HG03060 (cell line): ENCODE results near the gene MYRIP.
"Not testable (repeated sequence)": the region's sequence is repeated elsewhere in the genome, so short reads cannot be mapped to it uniquely, and the experiment has no call there.

Experiments used
- ATAC-seq: cut with Tn5 transposase; IDR thresholded peaks from one replicate; pipeline ENCODE4 v1.9.1; 2021; ENCODE audit warnings: low read depth, moderate number of reproducible peaks; ENCODE audit not compliant: unreplicated experiment

Gene MYRIP

DNA sequence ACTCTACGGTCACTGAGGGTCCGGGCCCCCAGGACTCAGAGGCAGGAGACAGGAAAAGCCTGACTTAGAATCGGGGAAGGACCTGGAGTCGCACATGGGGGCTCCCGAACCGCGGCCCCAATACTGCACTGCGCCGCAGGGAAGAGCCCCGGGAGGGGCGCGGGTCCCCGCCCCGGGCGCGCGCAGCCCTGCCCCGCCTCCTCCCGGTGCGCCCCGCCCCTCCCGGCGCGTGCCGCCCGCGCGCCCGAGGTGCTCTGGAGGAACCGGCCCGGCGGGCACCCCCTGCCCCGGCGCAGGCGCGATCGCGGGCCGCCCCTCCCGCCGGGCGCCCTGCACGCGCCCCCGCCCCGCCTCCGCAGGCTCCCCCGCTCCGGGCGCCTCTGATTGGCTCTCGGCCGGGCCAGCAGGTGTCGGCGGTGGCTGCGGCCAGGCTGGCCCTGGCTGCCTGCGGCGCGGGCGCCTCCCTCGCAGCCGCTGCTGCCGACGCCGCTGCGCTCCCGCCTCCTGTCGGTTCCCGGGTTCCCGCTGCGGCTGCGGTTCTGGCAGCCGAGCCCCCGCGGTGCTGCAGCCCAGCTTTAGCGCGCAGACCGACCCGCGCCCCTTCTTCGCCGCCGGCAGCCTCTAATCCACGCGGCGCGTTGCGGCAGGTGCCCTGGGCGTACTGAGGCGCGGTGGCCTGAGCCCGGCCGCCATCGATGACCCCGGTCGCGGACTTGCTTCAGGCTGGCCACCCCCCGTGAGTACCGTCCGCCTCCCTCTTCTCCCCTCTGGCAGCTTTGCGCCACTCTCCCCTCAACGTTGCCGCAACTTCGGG lies at the start of gene MYRIP:
TSS of gene MYRIP (plus strand) at position 429 of the 814 bp plus-strand sequence. CDS start 91,208 bp downstream, outside the sequence.
- ATAC-seq = no peak

DNA sequence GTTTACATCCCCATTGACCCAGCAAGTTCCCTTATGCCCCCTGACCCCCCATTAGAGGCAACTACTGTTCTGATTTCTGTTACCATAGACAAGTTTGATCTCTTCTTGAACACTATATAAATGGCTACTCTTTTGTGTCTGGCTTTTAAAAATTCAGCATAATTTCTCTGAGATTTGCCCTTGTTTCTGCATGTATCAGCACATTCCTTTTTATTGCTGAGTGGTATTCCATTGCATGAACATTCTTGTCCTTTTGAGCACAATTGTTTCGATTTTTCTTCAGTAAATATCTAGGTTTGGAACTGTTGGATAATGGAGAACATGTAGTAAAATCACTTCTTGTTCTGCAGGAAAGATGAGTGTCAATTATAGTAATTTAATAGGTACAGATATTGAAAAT lies 49.1 kb upstream of the MYRIP start:
- ATAC-seq = no peak

DNA sequence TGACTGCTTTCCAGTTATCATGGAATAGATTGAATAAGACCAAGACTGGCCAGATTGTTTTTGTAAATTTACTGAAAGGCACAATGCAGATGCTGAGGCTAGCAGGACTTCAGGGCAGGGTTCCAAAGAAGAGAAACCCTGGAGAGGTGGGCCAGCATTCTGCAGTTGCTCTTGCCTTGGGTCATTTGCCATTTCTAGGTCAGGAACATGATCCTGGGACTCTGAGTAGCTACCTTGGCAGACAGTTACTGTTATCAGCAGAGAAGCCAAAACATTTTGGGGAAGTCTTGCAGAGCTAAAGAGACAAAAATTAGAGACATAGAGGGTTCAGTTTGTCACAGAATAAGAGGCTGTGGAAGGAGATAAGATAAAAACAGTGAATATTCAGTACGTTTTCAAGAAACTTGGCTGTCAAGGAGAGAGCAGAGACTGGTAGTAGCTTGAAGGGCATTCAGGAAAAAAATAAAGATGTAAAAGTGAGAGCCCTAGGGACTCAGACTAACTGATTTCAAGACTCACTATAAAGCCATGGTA lies 46.8 kb upstream of the MYRIP start:
- ATAC-seq = no peak

DNA sequence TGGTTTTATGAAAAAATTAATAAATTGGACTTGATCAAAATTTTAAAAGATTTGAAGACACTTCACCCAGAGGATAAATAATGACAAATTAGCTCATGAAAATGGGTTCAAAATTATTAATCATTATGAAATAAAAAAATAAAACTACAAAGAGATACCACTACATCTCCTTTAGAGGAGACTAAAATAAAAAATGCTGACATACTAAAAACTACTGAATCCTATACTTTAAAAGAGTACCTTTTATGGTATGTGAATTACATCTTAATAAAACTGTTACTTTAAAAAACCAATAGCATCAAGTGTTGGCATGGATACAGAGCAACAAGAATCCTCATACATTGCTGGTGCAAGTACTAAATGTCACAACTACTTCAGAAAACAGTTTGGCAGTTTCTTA lies 46.0 kb upstream of the MYRIP start:
- no peak for ATAC-seq

DNA sequence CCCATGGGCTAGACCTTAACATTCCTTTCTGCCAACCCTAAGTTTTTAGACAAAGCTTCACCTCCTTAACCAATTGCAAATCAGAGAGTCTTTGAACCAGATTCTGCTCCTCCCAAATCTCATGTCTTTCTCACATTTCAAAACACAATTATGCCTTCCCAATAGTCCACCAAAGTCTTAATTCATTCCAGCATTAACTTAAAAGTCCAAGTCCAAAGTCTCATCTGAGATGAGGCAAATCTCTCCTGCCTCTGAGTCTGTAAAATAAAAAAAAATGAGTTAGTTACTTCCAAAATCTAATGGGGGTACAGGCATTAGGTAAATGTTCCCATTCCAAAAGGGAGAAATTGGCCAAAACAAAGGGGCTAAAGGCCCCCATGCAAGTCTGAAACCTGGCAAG lies 43.8 kb upstream of the MYRIP start:
- no peak for ATAC-seq

DNA sequence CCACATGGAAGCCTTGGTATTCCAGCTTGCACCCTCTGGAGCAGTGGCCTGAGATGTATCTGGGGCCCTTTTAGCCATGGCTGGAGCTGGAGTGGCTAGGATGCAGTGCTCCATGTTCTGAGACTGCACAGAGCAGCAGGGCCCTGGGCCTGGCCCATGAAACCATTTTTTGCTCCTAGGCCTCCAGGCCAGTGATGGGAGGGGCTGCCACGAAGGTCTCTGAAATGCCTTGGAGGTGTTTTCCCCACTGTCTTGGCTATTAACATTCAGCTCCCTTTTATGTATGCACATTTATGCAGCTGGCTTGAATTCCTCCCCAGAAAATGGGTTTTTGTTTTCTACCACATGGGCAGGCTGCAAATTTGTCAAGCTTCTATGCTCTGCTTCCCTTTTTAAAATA lies 43.0 kb upstream of the MYRIP start:
- no peak for ATAC-seq

DNA sequence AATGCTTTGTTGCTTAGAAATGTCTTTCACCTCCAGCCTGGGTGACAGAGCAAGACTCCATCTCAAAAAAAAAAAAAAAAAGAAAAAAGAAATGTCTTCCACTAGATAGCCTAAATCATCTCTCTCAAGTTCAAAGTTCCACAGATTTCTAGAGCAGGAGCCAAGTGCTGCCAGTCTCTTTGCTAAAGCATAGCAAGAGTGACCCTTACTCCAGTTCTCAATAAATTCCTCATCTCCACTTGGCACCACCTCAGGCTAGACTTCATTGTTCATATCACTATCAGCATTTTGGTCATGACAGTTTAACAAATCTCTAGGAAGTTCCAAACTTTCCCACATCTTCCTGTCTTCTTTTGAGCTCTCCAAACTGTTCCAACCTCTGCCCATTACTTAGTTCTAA lies 42.5 kb upstream of the MYRIP start:
- not testable (repeated sequence) for ATAC-seq

DNA sequence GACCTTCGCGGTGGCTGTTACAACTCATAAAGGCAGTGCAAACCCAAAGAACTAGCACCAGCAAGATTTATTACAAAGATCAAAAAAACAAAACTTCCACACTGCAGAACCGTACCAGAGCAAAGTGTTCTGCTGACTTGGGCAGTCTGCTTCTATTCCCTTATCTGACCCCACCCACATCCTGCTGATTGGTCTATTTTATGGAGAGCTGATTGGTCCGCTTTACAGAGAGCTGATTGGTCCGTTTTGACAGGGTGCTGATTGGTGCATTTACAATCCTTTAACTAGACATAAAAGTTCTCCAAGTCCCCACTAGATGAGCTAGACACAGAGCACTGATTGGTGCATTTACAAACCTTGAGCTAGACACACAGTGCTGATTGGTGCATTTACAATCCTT lies 31.2 kb upstream of the MYRIP start:
- ATAC-seq = not testable (repeated sequence)

DNA sequence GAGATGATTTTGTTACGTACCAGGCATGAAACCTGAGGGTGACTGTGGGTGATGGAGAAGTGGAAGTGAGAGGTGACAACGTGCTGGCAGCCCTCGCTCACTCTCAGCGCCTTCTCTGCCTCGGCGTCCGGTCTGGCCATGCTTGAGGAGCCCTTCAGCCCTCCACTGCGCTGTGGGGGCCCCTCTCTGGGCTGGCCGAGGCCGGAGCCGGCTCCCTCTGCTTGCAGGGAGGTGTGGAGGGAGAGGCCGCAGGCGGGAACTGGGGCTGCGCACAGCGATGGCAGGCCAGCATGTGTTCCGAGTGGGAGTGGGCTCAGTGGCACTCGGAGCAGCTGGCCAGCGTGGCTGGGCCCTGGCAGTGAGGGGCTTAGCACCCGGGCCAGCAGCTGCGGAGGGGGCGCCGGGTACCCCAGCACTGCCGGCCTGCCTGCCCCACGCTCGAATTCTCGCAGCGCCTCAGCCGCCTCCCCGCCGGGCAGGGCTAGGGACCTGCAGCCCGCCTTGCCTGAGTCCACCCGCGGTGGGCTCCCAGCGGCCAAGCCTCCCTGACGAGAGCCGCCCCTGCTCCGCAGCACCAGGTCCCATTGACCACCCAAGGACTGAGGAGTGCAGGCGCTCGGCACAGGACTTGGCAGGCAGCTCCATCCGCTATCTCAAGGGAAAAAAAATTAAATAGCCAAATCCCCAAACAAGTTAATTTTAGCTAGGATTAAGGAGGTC lies 29.7 kb upstream of the MYRIP start:
- no peak for ATAC-seq

DNA sequence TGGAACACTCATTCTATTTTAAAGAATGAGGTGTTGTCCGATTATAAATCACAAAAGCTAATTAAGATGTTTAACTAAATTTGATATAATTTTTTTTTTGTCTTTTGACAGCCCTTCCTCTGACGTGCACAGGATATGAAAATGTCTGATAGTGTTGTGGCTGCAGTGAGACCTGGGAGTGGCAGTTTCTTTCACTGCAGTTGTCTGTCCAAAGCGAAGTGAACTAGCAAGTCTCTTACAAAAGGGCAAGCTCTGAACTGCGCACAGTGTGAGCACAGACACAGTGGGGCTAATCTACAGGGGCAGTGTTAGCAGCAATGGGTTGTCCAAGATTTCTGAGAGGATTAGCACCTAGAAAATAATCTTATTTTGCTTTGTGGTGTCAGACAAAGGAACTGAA lies 29.1 kb upstream of the MYRIP start:
- ATAC-seq = no peak

DNA sequence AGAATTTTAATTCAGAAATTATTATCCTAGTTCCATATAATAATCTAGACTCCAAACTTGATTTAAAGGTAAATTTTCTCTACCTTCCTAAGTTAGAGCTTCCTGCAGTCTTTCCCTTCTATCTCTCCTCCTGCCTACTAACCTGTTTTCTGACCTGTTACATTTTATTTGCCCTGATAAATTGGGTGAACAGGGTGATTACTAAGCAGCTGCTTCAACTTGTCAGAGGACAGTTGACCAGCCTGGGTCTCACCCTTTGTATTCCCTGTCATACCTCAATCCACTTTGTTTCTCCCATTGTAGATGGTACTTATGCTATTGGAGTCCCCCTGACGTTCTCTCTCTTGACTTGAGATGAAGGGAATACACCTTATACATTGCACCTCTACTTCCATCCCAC lies 28.4 kb upstream of the MYRIP start:
- no peak for ATAC-seq

DNA sequence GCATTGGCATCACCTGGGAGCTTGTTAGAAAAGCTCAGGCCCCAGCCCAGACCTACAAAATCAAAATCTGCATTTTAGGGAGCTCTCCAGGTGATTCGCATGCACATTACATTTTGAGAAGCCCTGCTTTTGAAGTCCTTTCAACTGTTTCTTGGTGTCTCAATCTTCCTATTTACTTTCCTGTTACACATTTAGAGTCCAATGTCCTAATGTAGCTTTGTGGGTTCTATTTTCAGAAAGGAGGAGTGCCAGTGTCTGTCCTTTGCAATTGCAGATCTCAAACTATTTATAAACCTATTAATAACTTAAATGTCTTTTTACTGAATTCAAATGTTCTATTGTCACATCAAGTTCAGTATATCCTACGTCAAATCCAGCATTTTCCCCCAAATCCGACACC lies 27.8 kb upstream of the MYRIP start:
- no peak for ATAC-seq

DNA sequence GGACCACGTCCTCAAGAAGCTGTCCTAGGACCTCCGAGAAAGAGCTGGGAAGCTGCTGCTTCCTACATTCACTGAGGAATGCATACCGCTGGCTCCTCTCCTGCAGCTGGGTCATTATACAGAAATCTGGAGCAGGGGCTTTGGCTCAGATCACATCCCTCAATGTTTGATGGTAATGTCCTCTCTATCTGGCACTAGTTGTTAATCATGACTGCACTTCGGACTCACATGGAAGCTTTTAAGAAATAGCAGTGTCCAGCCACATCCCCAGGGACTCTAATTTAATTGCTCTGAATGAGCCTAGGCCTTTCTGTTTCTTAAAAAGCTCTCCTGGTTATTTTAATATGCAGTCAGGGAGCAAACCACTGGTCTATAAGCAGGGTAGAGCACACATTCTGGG lies 25.7 kb upstream of the MYRIP start:
- no peak for ATAC-seq

DNA sequence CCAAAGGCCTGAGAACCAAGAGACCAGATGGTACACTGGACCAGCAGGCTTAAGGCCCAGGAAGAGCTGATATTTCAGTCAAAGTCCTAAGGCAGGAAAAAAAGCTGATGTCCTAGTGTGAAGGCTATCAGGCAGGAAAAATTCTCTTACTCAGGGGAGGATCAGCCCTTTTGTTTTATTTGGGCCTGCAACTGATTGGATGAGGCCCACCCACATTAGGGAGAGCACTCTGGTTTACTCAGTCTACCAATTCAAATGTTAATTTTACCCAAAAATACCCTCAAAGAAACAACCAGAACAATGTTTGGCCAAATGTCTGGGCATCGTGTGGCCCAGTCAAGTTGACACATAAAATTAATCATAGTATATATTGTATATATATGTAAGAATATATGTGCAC lies 24.5 kb upstream of the MYRIP start:
- no peak for ATAC-seq

DNA sequence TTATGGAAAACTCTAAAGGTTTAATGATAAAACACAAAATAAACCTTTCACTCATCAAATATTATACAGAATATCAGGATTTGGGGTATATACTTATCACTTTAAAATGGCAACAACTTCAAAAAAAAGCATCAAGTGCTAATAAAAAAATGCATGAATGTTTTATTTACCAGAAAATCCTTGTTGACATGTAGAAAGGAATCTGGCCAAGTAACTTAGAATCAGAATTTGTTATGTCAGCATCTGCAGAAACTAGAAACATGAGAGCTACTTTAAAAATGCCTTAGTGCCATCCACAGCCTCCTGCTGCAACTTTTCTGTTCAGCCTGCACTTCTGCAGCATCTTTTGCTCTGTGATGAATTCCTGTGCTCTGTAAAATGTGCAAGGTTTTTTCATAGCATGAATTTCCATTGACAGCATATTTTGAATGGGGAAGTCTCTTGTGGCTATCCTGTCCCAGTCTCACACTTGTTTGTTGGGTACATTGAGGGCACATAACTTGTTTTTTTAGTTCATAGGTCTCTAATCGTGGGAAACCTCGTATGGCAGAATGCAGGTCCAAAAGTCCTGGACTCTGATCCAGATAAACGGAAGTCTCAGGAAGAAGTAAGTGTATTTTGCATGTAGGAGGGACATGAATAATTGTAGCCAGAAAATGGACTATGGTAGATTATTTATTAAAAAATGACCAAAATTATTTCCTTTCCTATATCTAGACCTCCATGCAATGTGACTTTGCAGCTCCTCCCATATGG lies 21.1 kb upstream of the MYRIP start:
- ATAC-seq = no peak

DNA sequence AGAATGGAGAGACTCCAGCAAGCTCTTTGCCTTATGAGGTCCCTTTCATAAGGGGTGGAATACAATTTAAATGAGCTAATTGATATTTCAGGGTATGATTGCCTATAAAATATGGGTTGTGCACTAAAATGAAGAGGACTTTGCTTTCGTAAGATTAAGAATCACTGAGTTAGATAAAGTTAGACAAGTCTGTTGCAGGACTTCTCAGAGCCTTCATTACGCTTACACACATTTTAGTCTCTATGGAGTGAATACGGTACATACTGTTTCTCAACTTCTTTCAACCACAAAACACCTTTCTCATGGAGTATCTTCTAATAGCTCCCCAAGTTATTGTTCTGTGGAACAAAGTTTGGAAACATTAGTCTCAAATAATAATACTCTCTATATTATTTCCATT lies 17.8 kb upstream of the MYRIP start:
- ATAC-seq = no peak

DNA sequence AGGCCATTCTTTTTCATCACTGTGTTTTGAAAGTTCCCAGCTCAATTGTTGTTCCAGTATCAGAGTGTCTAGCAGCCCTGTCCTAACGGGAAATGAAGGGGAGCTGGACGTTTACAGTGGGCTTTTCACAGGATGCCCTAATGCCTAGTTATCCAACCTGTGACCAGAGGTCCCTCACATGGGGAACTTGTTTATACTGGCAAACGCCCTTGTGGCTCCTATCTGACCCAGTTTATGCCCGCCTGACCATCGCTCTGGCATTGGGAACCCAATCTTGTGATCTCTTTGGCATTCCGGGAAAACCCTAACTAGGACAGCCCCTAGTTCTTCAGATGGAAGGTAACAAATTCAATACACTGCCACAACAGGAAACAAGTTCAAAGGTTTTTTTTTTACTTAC lies 14.5 kb upstream of the MYRIP start:
- no peak for ATAC-seq

DNA sequence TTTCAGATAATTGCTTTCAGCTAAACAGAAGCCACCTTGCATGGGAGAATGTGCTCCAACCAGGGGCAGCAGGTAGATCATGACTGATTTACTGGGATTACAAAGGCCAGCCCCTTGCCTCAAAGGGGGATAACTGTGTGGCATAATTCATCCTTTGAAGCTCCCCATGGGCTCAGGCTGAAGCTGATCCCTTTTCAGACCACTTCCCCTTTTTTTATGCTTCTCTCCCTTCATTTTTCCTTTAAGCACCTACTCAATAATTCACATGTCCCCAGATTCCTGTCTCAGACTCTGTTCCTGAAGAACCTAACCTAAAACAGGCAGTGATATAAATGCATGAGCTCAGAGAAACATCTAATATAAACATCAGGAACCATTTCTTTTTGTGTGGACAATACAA lies 8.2 kb upstream of the MYRIP start:
- no peak for ATAC-seq

DNA sequence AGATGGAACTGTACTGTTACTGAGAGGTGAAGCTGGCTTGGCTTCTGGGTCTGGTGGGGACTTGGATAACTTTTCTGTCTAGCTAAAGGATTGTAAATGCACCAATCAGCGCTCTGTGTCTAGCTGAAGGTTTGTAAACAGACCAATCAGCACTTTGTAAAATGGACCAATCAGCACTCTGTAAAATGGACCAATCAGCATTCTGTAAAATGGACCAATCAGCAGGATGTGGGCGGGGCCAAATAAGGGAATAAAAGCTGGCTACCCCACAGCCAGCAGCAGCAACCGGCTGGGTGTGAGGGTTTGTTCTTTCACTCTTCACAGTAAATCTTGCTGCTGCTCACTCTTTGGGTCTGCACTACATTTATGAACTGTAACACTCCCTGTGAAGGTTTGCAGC lies 6.9 kb upstream of the MYRIP start:
- not testable (repeated sequence) for ATAC-seq

DNA sequence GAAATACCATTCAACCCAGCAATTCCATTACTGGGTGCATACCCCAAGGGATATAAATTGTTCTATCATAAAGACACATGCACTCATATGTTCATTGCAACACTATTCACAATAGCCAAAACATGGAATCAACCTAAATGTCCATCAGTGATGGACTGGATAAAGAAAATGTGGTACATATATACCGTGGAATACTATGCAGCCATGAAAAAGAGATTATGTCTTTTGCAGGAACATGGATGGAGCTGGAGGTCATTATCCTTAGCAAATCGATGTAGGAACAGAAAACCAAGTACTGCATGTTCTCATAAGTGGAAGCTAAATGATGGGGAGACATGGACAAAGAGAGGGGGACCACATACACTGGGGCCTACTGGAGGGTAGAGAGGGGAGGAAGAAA lies 5.5 kb upstream of the MYRIP start:
- ATAC-seq = no peak

DNA sequence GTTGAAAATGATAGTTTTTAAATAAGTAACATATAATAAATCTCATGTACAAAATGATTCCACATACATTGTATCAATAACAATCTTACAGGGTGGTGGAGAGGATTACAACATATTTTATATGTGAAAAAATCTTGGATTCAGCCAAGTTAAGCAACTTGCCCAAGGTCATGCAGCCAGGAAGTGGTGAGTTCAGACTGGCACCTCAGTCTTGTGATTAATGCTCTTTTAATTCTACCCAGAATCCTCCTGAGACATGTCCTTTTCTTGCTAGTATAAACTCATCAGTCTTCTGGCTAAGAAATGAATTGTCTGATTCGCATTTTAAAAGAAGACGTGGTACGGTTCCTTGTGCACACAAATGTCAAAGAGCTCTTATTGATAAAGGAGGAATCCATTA lies 4.5 kb upstream of the MYRIP start:
- no peak for ATAC-seq
